ENCODE results near the gene ADGRG3. TPM values are rescaled to one million over a fixed set of nuclear protein-coding genes. Genes with fewer than 3 reads are reported as not detected.

Gene ADGRG3
- total and polyA plus RNA-seq, 2 of the 8 experiments (the other 6 are each of a cell fraction or from before 2014, with no cell fraction given): 0.28 to 0.98 TPM

DNA sequence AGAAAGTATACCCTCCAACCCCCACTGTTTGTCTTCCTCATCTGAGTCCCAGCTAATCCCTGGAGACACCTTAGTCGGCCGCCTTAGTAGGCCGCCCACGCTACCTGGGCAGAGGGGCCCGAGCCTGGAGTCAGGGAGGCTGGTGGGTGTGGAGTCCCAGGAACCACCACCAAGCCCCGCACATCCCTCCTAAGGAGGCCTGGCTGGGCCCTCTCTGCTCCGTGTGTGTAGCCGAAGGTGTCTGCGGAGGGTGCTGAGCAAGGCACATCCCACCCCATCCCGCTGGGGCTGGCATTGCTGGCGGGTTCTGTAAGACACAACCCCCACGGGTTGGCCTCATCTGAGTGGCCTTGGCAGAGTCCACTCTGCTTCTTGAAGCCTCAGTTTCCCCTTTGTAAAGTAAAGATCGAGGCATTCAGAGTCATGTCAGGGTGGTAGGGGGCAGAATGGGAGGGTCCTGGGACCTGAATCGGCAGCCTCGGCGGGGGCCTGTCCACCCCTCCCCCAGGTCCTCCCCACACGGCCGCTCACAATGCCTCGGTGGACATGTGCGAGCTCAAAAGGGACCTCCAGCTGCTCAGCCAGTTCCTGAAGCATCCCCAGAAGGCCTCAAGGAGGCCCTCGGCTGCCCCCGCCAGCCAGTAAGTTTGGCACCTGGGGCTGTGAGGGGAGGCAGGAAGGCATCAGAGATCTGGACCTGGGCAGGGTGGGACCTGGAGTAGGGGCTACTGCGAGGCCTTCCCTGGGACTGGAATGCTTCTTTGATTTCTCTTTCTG is 15.2 kb upstream of the ADGRG3 start (continued):
- TF ChIP-seq JUND (IDR thresholded peaks at IDR 0.05; ENCODE audit: low read length) (no peak), KDM4A (IDR thresholded peaks at IDR 0.05; ENCODE audit: low read depth, low read length, severe bottlenecking) (no peak), GABPA (IDR thresholded peaks at IDR 0.05; ENCODE audit: borderline replicate concordance, insufficient read depth, low read length) (no peak), YY1 (IDR thresholded peaks at IDR 0.05; ENCODE audit: low read depth, low read length) (no peak), BCL11A (IDR thresholded peaks at IDR 0.05; ENCODE audit: low read depth in 2 of 2, low read length in 2 of 2) (no peak), KDM1A (IDR thresholded peaks at IDR 0.05; ENCODE audit: borderline replicate concordance, low read length) (no peak)
